GM21717 (cell line): Measurements from ENCODE around the gene NAT9.
A peak's percentile ranks its signal among the peaks of the same experiment; 100 is the strongest.

Experiments used
- ATAC-seq: cut with Tn5 transposase; IDR thresholded peaks from one replicate; pipeline ENCODE4 v1.9.1; 2021; ENCODE audit warnings: mild to moderate bottlenecking, moderate library complexity; ENCODE audit not compliant: unreplicated experiment

NAT9 gene

GRCh38 chr17:74780443-74781238 lies 4.5 kb upstream of the NAT9 start:
- ATAC-seq, result no peak

DNA sequence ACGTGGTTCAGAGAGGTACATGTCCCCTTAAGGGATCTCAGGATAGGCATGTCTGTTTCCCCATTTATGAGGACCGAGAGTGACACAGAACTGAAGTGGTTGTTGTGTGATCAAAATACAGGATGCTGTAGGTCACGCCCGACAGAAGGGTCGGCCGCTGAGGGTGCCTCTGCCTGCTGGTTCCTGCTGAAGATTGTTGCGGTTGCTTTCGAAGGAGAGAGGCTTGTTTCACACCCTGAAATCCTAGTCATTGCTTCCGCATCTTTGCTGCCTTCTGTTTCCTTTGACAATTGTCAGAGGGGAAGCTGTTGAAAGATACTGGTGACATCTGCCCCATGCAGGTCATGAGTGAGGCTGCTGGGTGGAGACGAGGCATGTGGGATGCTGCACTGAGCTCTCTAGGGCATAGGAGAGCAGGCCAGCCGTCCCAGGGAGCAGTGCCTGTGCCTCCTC lies 3.8 kb upstream of the NAT9 start:
- peak; percentile 58 for ATAC-seq

- no peak for ATAC-seq
Measured at GRCh38 chr17:74779501-74779900, 3.4 kb upstream of the NAT9 start.

- no peak for ATAC-seq
Measured at GRCh38 chr17:74778960-74779359, 2.8 kb upstream of the NAT9 start.

- no peak for ATAC-seq
Measured at GRCh38 chr17:74777901-74778515, 1.9 kb upstream of the NAT9 start.

DNA sequence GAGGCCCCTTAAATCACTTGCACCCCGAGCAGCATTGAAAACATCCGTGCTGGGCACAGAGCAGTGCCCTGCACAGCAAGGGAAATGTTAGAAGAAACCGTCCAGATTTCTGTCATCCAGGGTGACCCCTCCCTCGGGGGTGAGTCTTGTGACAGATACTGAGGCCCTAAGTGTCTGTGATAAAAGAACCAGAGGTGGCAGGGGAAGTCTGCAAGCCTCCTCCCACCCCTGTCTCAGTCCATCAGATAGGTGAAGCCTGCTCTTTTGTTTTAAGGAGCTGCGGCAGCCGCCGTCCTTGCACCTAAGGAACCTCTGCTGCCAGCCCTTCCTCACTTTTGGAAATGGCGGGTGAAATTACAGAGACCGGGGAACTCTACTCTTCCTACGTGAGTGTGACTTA lies 845 bp upstream of the NAT9 start:
- no peak for ATAC-seq

- no peak for ATAC-seq
Measured at GRCh38 chr17:74775409-74776043, 619 bp downstream of the NAT9 start.

- ATAC-seq, result no peak
Measured at GRCh38 chr17:74773871-74774286, 2.3 kb downstream of the NAT9 start.

DNA sequence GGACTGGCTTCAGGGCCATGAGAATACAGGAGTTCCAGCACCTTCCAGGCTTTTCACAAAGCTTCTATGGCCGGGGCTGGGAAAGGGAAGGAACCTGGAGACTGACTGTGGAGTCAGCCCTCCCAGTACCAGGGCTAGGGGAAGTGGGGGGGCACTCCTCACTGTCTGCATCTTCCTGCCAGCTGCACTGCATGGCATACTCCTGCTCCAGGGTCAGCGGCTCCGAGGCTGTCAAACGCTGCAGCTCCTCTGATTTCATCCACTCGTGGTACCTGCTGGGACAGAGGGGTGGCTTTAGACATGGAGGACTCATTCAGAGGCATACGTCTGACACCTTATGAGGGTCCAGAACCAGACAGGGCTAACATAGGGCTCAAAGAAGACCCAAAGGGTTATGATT lies 2.7 kb downstream of the NAT9 start:
- ATAC-seq, result no peak

- ATAC-seq, result no peak
Measured at GRCh38 chr17:74772053-74772452, 4.1 kb downstream of the NAT9 start.

DNA sequence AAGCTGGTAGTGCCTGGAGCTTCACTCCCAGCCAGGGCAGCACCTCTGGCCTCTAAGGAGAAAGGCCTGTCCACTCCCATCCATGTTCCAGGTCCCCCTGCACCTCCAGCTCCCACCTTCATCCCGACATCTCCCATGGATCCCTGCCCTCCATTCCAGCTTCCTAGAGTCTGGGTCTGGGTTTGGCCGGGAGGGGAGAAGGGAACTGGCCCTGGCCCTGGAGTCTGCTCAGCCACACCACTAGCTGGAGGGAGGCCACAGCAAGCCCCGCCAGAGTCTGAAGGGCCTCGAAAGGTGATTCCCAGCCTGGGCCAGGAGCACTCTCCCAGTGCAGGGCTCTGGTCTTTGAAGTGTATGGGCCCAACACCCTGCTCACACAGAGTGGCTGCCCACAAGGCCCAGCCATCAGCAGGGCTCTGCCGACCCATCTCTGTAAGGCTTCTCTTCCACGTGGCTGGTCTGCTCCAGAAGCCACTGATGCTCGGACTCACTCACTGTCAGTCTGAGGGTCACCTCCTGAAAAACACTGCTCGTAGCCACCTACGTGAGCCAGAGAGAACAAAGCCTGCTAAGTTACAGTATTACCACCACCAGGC lies 4.7 kb downstream of the NAT9 start:
- no peak for ATAC-seq

DNA sequence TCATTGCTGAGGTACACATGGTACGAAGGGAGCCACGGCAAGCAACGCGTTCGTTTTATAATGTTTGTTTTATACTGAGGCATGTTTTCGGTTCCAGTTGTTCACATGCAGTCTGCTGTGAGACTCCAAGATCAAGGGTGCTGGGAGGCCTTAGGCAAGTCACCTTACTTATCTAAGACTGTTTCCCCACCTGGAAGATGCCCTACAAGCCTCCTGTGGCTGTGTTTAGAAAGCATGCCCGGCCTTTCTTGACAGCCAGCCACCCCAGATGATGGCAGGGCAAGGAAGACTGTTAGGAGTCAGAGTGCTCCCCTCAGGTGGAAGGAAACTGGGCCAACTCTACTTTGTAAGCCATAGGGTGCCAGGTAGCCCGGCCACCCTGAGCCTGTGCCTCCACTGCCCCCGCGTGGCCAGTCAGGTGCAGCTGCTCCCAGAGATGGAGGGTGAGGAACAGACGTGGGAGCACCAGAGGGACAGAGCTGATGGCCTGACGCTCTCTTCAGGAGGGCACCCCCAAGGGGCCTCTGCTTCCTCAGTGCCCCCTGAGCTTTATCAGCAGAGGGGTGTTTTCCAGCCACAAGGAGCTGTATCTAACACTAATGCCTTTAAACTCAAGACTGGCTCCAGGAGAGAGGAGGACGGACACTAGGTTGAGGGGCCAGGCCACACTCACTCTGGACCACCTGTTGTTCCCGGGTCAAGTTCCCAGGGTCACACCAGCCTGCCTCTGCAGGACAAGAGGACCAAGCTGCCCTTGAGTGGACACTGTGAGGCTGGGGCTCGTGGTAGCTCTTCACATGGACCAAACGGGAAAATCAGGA lies 5.4 kb downstream of the NAT9 start:
- ATAC-seq, result no peak

DNA sequence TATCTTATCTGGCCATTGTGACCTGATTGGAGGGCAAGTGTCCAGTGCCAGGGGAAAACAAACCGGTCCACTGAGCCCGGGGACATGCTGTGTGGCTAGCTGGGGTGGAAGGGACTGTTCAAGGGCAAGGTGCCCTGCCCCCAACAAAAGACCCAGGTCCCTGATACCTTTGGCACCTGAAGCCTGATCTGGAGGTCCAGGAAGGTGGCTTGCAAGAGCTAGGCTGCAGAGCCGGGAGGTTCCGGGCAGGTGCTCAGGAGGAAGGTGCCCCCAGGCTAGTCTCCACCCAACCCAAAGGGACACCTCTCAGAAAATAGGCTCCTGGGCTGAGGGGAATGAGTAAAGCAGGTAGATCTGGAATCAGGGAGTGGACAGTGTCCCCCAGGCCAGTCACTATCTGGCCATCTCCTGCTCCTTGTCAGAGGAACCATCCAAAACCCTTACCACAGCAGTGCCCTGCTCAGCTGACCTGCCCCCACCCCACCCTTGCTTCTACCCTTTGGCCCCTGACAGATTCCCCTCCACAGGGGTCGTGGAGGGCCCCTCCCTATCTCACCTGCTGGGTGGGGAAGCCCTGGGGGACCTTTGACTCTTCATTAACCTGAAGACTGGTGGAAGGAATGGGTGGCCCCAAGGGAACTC lies 6.2 kb downstream of the NAT9 start:
- ATAC-seq, result no peak

DNA sequence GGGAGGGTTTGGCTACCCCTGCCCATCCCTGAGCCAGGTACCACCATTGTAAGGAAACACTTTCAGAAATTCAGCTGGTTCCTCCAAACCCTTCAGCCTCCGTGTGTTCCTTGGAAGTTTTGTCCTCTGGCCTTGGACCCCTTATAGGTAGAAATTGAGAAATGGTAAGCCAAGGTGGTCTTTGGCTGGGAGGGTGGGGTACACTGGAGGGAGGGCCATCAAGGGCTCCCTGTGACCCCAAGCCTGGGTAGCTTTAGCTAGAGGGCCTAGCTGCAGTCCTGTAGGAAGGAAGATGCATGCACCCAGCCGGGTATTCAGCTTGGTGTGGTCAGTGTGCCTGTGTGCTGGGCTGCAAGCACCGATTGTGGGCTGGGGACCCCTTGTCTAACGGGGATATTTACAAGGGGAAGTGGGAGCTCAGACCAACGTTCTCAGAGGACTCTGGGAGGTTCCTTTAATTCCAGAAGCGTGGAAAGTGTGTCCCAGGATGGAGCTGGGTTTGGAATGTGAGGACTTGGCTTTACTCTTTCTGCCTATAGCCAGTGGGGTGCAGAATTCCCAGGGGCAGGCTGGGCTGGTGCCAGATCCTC lies 6.8 kb downstream of the NAT9 start:
- ATAC-seq, result no peak

- ATAC-seq, result no peak
Measured at GRCh38 chr17:74768763-74769114, 7.4 kb downstream of the NAT9 start.

GRCh38 chr17:74768069-74768762 lies 7.9 kb downstream of the NAT9 start:
- no peak for ATAC-seq

- no peak for ATAC-seq
Measured at GRCh38 chr17:74767111-74767516, 9.0 kb downstream of the NAT9 start.

DNA sequence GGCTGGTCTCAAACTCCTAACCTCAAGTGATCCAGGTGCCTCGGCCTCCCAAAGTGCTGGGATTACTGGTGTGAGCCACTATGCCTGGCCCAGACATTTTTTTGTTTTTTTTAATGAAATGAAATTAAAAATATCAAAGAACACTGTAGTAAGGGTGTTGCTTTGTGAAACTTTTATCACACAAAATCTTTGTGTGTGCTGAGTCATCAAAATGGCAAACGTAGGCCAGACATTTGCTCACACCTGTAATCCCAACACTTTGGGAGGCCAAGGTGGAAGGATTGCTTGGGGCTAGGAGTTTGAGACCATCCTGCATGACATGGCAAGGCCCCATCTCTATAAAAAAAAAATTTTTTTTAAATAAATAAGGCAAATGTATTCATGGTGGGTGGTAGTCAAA lies 9.7 kb downstream of the NAT9 start:
- no peak for ATAC-seq

DNA sequence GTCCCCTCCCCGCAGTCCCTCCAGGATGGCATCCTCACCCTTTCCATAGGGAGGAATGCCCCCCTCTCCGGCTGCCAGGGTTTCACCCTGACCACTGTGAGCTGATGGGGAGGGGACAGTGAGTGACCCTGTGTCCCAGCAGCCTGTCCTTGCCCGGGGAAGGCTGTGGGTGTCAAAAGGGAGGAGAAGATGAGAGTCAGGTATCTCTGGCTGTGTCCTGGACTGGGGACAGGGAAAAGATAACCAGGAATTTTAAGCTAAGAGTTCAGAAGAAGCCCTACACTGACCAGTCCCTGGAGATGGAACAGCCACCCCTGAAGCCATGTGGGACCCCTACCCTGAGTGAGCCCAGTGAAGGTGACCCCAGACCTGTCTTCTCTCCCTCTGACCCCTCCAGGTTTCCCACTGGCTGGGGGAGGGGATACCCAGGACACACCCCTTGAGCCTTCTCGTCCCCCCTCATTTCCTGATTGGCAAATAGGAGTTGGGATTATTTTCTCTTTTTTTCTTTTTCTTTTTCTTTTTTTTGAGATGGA lies 11.3 kb downstream of the NAT9 start:
- no peak for ATAC-seq
